ENCODE data around the gene CLEC4G. TPM values are rescaled to one million over a fixed set of nuclear protein-coding genes. Genes with fewer than 3 reads are reported as not detected.
"Not testable (repeated sequence)": the region's sequence is repeated elsewhere in the genome, so short reads cannot be mapped to it uniquely, and the experiment has no call there.

CLEC4G gene
- total RNA-seq, 3 donors from 2014 or later (not counting 1 experiment from before 2014, with no cell fraction given): not detected

DNA sequence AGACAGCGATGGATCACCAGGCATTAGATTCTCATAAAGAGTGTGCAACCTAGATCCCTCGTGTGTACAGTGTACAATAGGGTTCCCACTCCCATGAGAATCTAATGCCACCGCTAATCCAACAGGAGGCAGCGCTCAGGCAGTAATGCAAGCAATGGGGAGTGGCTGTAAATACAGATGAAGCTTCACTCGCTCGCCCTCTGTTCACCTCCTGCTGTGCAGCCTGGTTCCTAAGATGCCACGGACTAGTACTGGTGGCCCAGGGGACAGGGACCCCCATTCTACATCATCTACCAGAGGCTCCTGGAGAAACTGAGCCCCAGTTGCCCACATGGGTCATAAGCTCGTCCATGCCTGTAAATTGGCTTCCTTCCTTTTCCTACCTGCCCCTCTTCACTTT lies 39.2 kb upstream of the CLEC4G start:
- peaks cover 13 to 36% of the 10 kb centered on the region in 2 donors for H3K27me3 Mint-ChIP-seq (ENCODE audit: low read depth in 2 of 2)
- Histone ChIP-seq H3K4me3 (ENCODE audit: low read length) (no peak overlapping the region), H3K4me1 (ENCODE audit: control insufficient read depth, insufficient read depth, low read length) (no peaks in the 10 kb centered on the region), H3K27me3 (ENCODE audit: control insufficient read depth, insufficient read depth, low read length) (peaks cover 3% of the 10 kb centered on the region), H3K9me3 (ENCODE audit: control insufficient read depth, insufficient read depth, low read length) (no peaks in the 10 kb centered on the region), H3K36me3 (ENCODE audit: control insufficient read depth, insufficient read depth, low read length) (no peaks in the 10 kb centered on the region), H3K27ac (ENCODE audit: low read length) (no peak overlapping the region)
- DNase-seq (no peak), ATAC-seq (no peak)
- TF ChIP-seq, protein P1, sequence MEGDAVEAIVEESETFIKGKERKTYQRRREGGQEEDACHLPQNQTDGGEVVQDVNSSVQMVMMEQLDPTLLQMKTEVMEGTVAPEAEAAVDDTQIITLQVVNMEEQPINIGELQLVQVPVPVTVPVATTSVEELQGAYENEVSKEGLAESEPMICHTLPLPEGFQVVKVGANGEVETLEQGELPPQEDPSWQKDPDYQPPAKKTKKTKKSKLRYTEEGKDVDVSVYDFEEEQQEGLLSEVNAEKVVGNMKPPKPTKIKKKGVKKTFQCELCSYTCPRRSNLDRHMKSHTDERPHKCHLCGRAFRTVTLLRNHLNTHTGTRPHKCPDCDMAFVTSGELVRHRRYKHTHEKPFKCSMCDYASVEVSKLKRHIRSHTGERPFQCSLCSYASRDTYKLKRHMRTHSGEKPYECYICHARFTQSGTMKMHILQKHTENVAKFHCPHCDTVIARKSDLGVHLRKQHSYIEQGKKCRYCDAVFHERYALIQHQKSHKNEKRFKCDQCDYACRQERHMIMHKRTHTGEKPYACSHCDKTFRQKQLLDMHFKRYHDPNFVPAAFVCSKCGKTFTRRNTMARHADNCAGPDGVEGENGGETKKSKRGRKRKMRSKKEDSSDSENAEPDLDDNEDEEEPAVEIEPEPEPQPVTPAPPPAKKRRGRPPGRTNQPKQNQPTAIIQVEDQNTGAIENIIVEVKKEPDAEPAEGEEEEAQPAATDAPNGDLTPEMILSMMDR (IDR thresholded peaks at IDR 0.05): no peak
- 85% methylated on average over 8 of the region's 8 CpGs for WGBS (ENCODE audit: insufficient coverage)
- intact Hi-C loops (cut with micrococcal nuclease): no loop called here
- H3K27ac Mint-ChIP-seq: no peak overlapping the region
- H3K4me1 Mint-ChIP-seq: peaks cover 10 to 12% of the 10 kb centered on the region in 2 donors
- H3K4me3 Mint-ChIP-seq: no peak overlapping the region
- H3K36me3 Mint-ChIP-seq: no peaks in the 10 kb centered on the region
- H3K9me3 Mint-ChIP-seq: no peaks in the 10 kb centered on the region

DNA sequence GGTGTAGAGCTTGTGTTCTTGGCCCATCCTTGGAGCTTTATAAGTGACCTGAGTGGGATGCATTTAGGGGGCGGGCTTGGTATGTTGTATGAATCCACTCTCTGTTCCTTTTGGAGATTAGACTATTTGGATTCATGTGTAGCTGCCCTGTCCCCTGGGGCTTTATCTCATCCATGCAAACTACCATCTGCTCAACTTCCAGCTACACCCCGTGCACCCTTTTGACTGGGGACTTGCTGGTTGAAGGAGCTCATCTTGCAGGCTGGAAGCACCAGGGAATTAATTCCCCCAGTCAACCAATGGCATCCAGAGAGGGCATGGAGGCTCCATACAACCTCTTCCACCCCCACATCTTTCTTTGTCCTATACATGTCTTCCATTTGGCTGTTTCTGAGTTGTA lies 37.3 kb upstream of the CLEC4G start:
- peaks cover 3% of the 10 kb centered on the region for H3K27me3 ChIP-seq (ENCODE audit: control insufficient read depth, insufficient read depth, low read length)
- peaks cover 11 to 36% of the 10 kb centered on the region in 2 donors for H3K27me3 Mint-ChIP-seq (ENCODE audit: low read depth in 2 of 2)
- H3K36me3 ChIP-seq (ENCODE audit: control insufficient read depth, insufficient read depth, low read length): no peaks in the 10 kb centered on the region
- no peak overlapping the region for H3K27ac ChIP-seq (ENCODE audit: low read length)
- DNase-seq (no peak), ATAC-seq (no peak)
- peaks cover 10 to 12% of the 10 kb centered on the region in 2 donors for H3K4me1 Mint-ChIP-seq
- intact Hi-C loops (cut with micrococcal nuclease): no loop called here
- no peak overlapping the region for H3K27ac Mint-ChIP-seq
- no peak overlapping the region for H3K4me3 ChIP-seq (ENCODE audit: low read length)
- H3K9me3 ChIP-seq (ENCODE audit: control insufficient read depth, insufficient read depth, low read length): no peaks in the 10 kb centered on the region
- H3K36me3 Mint-ChIP-seq: no peaks in the 10 kb centered on the region
- TF ChIP-seq, protein P1 (IDR thresholded peaks at IDR 0.05): no peak
- H3K9me3 Mint-ChIP-seq: no peaks in the 10 kb centered on the region
- WGBS (ENCODE audit: insufficient coverage): 84% methylated on average over 2 of the region's 2 CpGs
- H3K4me1 ChIP-seq (ENCODE audit: control insufficient read depth, insufficient read depth, low read length): no peaks in the 10 kb centered on the region
- H3K4me3 Mint-ChIP-seq: no peak overlapping the region

DNA sequence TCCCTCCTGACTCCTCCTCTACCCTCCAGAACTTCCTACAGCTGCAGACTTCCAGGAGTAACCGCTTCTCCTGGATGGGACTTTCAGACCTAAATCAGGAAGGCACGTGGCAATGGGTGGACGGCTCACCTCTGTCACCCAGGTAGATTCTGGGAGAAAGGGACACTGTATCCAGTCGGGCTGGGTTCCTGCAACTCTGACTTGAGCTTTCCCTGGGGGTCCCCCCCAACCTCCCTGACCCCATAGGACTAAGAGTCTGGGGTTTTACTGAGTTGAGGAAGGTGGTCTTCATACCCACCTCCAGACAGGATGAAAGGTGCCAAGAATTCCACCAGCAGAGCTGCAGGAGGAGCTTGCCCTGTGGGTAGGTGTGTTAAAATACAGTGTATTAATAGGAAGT lies 35.6 kb upstream of the CLEC4G start:
- intact Hi-C loops (cut with micrococcal nuclease): no loop called here
- WGBS (ENCODE audit: insufficient coverage): 82% methylated on average over 3 of the region's 4 CpGs
- no peaks in the 10 kb centered on the region for H3K9me3 ChIP-seq (ENCODE audit: control insufficient read depth, insufficient read depth, low read length)

DNA sequence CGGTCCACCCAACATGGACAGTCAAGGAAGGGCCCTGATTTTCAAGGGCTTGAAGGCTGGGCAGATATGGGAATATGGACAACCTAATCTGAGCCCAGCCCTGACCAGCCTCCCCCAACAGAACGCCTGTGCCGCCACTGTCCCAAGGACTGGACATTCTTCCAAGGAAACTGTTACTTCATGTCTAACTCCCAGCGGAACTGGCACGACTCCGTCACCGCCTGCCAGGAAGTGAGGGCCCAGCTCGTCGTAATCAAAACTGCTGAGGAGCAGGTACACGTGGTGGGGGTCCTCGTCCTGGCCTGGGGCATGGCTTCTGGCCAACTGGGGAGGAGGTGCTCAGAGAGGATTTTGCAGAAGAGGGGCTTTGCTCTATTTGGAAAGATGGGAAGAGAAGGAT lies 34.6 kb upstream of the CLEC4G start:
- TF ChIP-seq, protein P1 (IDR thresholded peaks at IDR 0.05): no peak
- no peak for ATAC-seq

More for the DNA sequence above, 35.6 kb upstream of the CLEC4G start:
- Histone ChIP-seq H3K27me3 (ENCODE audit: control insufficient read depth, insufficient read depth, low read length) (peaks cover 3% of the 10 kb centered on the region), H3K4me3 (ENCODE audit: low read length) (no peak overlapping the region), H3K4me1 (ENCODE audit: control insufficient read depth, insufficient read depth, low read length) (no peaks in the 10 kb centered on the region), H3K27ac (ENCODE audit: low read length) (no peak overlapping the region), H3K36me3 (ENCODE audit: control insufficient read depth, insufficient read depth, low read length) (no peaks in the 10 kb centered on the region)
- no peak overlapping the region for H3K27ac Mint-ChIP-seq
- no peak for ATAC-seq
- no peak overlapping the region for H3K4me3 Mint-ChIP-seq
- TF ChIP-seq, protein P1 (IDR thresholded peaks at IDR 0.05): no peak
- H3K4me1 Mint-ChIP-seq: peaks cover 4 to 5% of the 10 kb centered on the region in 2 donors
- DNase-seq: no peak
- H3K27me3 Mint-ChIP-seq (ENCODE audit: low read depth in 2 of 2): peaks cover 14 to 45% of the 10 kb centered on the region in 2 donors
- H3K36me3 Mint-ChIP-seq: no peaks in the 10 kb centered on the region
- no peaks in the 10 kb centered on the region for H3K9me3 Mint-ChIP-seq

DNA sequence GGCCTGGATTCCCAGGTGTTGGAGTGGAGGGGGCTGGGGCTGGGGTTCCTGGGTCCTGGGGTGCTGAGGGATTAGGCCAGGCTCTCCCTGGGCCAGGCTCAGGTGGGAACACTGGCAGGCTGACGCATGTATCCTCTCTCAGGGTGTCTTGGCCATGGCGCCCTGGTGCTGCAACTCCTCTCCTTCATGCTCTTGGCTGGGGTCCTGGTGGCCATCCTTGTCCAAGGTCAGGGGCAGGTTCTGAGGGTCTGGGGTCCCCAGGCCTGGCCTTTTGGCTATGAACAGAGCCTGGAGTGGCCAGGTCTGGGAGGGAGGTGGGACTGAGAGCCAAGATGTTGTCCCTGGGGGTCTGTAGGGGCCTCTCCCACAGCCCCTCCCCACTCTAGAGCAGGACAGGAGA lies 33.1 kb upstream of the CLEC4G start:
- H3K9me3 Mint-ChIP-seq; H3K9me3 ChIP-seq (ENCODE audit: control insufficient read depth, insufficient read depth, low read length); H3K4me3 ChIP-seq (ENCODE audit: low read length); H3K36me3 Mint-ChIP-seq; intact Hi-C loops (cut with micrococcal nuclease); ATAC-seq; H3K27ac Mint-ChIP-seq; H3K27me3 ChIP-seq (ENCODE audit: control insufficient read depth, insufficient read depth, low read length); H3K4me1 Mint-ChIP-seq; H3K4me1 ChIP-seq (ENCODE audit: control insufficient read depth, insufficient read depth, low read length); DNase-seq; H3K27ac ChIP-seq (ENCODE audit: low read length); H3K36me3 ChIP-seq (ENCODE audit: control insufficient read depth, insufficient read depth, low read length); H3K4me3 Mint-ChIP-seq: not testable (repeated sequence)
- WGBS (ENCODE audit: insufficient coverage): 90% methylated on average over 2 of the region's 2 CpGs
- peaks cover 16 to 48% of the 10 kb centered on the region in 2 donors for H3K27me3 Mint-ChIP-seq (ENCODE audit: low read depth in 2 of 2)

More for the DNA sequence above, 34.6 kb upstream of the CLEC4G start:
- no peak for DNase-seq
- Histone ChIP-seq H3K4me3 (ENCODE audit: low read length) (no peak overlapping the region), H3K4me1 (ENCODE audit: control insufficient read depth, insufficient read depth, low read length) (no peaks in the 10 kb centered on the region), H3K27me3 (ENCODE audit: control insufficient read depth, insufficient read depth, low read length) (peaks cover 3% of the 10 kb centered on the region), H3K27ac (ENCODE audit: low read length) (no peak overlapping the region), H3K36me3 (ENCODE audit: control insufficient read depth, insufficient read depth, low read length) (no peaks in the 10 kb centered on the region), H3K9me3 (ENCODE audit: control insufficient read depth, insufficient read depth, low read length) (no peaks in the 10 kb centered on the region)
- H3K27me3 Mint-ChIP-seq (ENCODE audit: low read depth in 2 of 2): peaks cover 18 to 50% of the 10 kb centered on the region in 2 donors
- intact Hi-C loops (cut with micrococcal nuclease): no loop called here
- H3K27ac Mint-ChIP-seq: no peak overlapping the region
- H3K4me1 Mint-ChIP-seq: no peaks in the 10 kb centered on the region
- H3K4me3 Mint-ChIP-seq: no peak overlapping the region
- no peaks in the 10 kb centered on the region for H3K9me3 Mint-ChIP-seq
- WGBS (ENCODE audit: insufficient coverage): 83% methylated on average over 11 of the region's 11 CpGs
- no peaks in the 10 kb centered on the region for H3K36me3 Mint-ChIP-seq

Data from natural killer cell (primary cell).